DMS79 treated with DMSO at 0.1 percent for 48 hours (cell line): ENCODE data around the gene ZNF134.
A peak's percentile ranks its signal among the peaks of the same experiment; 100 is the strongest.

Experiments used
- DNase-seq: peaks from one replicate; lab custom pipeline; 2025; lab: John Stamatoyannopoulos, UW

The ZNF134 gene

GRCh38 chr19:57641715-57642234 lies 27.7 kb downstream of the ZNF134 start:
- DNase-seq: no peak

- DNase-seq: peak; percentile 60
These were observed 28.5 kb downstream of the ZNF134 start for GRCh38 chr19:57642396-57643046.

GRCh38 chr19:57643734-57644133 lies 29.7 kb downstream of the ZNF134 start:
- DNase-seq: no peak

- DNase-seq: peak; percentile 45
These were observed 34.4 kb downstream of the ZNF134 start for GRCh38 chr19:57648331-57649003.

GRCh38 chr19:57651654-57651996 lies 37.6 kb downstream of the ZNF134 start:
- no peak for DNase-seq

GRCh38 chr19:57653689-57654088 lies 39.6 kb downstream of the ZNF134 start:
- no peak for DNase-seq

GRCh38 chr19:57655443-57655842 lies 41.4 kb downstream of the ZNF134 start:
- no peak for DNase-seq

GRCh38 chr19:57656346-57656745 lies 42.3 kb downstream of the ZNF134 start:
- no peak for DNase-seq

GRCh38 chr19:57664269-57665127 lies 50.5 kb downstream of the ZNF134 start:
- peak; percentile 53 for DNase-seq

- no peak for DNase-seq
These were observed 51.3 kb downstream of the ZNF134 start for GRCh38 chr19:57665261-57665806.

GRCh38 chr19:57667228-57667627 lies 53.2 kb downstream of the ZNF134 start:
- DNase-seq: no peak

- no peak for DNase-seq
These were observed 54.6 kb downstream of the ZNF134 start, which contains the start of gene ZSCAN4 for GRCh38 chr19:57668635-57669034. ZSCAN4 (plus strand) TSS chr19:57668935; CDS start chr19:57676146, 7,211 bp downstream.

- no peak for DNase-seq
These were observed 57.3 kb downstream of the ZNF134 start for GRCh38 chr19:57671124-57671895.

- no peak for DNase-seq
These were observed 58.4 kb downstream of the ZNF134 start for GRCh38 chr19:57672466-57672865.
